Stomach smooth muscle (tissue), 2 donors: ENCODE measurements around the gene RIMS1.

Experiments
- H3K27ac ChIP-seq: one replicate; pipeline ENCODE4 v1.7.0; 2013; ENCODE audit warnings: mild to moderate bottlenecking, low read length, inconsistent platforms
- H3K27me3 ChIP-seq, 2 donors: one replicate each; pipeline ENCODE4 v1.7.0; 2013; ENCODE audit warnings: low read length in 2 of 2; ENCODE audit not compliant: insufficient read depth in 2 of 2, control insufficient read depth in 1 of 2
- H3K36me3 ChIP-seq, 2 donors: one replicate each; pipeline ENCODE4 v1.7.0; 2013; ENCODE audit warnings: low read length in 2 of 2; ENCODE audit not compliant: control insufficient read depth in 2 of 2, insufficient read depth in 2 of 2
- H3K4me1 ChIP-seq: one replicate; pipeline ENCODE4 v1.7.0; 2013; ENCODE audit warnings: low read length; ENCODE audit not compliant: control insufficient read depth, insufficient read depth
- H3K4me3 ChIP-seq, 2 donors: one replicate each; pipeline ENCODE4 v1.7.0; 2013; ENCODE audit warnings: low read length in 2 of 2
- H3K9ac ChIP-seq, 2 donors: one replicate each; pipeline ENCODE4 v1.7.0; 2013; ENCODE audit warnings: low read length in 2 of 2, mild to moderate bottlenecking in 1 of 2
- H3K9me3 ChIP-seq, 2 donors: one replicate each; pipeline ENCODE4 v1.7.0; 2013; ENCODE audit warnings: low read length in 2 of 2; ENCODE audit not compliant: control insufficient read depth in 2 of 2
- donor health status: healthy.
- donor health status: Pancreatic carcinoma.

The RIMS1 gene

DNA sequence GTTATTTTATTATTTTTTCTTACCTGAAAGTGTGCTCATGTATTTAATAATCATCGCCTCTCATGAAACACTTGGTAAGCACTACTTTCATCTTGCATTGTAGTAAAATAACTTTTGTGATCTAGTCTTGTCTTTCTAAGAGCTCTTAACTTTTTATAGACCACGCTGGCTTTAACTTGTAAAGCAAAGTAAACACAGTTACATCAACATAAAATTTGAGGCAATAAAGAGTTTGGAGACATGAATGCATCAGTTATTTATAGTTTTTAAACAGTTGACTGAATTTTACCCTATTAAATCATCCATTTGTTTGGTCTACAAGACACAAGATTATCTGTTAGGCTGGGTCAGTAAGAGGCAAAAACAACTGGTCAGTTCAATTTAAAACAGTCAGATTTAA, 517.1 kb downstream of the RIMS1 start:
- Histone ChIP-seq H3K9ac (no peak overlapping the region), H3K9me3 (no peaks in the 10 kb centered on the region), H3K27ac (no peak overlapping the region), H3K4me1 (no peaks in the 10 kb centered on the region), H3K27me3 (no peaks in the 10 kb centered on the region), H3K4me3 (no peak overlapping the region), H3K36me3 (no peaks in the 10 kb centered on the region)

DNA sequence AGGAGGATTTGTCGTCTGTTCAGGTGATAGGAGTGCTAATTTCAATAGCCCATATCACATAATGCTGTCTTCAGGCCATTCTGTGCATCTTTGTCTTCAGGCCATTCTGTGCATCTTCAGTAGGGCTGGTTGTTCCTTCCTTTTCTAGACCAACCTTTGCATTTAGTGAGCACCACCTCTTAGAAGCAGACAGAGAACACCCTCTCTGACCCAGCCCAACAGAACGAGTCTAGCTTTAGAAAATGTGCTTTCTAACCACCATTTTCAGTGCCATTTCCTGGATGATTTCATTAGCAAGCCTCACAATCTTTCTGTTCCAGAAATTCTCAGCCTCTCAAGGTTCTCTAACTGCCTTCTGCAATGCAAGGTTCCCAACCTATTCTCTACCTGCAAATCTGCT, 520.2 kb downstream of the RIMS1 start:
- no peaks in the 10 kb centered on the region for H3K36me3 ChIP-seq
- H3K4me3 ChIP-seq = no peak overlapping the region
- no peaks in the 10 kb centered on the region for H3K9me3 ChIP-seq

DNA sequence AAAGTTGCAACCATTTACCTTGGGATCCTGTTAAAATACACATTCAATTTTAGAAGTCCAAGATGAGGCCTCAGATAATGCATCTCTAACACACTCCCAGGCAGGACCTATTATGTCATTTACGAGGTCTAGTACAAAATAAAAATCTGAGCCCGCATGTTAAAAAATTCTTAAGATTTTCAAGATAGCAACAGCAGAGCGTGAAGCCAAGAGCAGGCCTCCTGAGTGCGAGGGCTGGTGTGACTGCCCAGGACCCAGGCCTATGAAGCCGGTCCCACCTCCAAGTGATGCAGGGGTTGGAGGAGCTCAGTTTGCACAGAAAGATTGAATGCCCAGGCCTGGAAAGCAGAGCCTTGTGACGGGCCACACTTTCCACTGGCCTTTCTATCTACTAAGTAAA, 524.4 kb downstream of the RIMS1 start:
- H3K9me3 ChIP-seq = no peaks in the 10 kb centered on the region
- H3K4me1 ChIP-seq = peaks cover 3% of the 10 kb centered on the region
- no peak overlapping the region for H3K9ac ChIP-seq
- no peaks in the 10 kb centered on the region for H3K36me3 ChIP-seq
- peaks cover 0 to 6% of the 10 kb centered on the region in 2 donors for H3K27me3 ChIP-seq
- H3K4me3 ChIP-seq = no peak overlapping the region
- H3K27ac ChIP-seq = no peak overlapping the region

More for the DNA sequence above, 520.2 kb downstream of the RIMS1 start:
- no peaks in the 10 kb centered on the region for H3K4me1 ChIP-seq
- H3K27ac ChIP-seq = no peak overlapping the region
- no peaks in the 10 kb centered on the region for H3K27me3 ChIP-seq
- H3K9ac ChIP-seq = no peak overlapping the region

DNA sequence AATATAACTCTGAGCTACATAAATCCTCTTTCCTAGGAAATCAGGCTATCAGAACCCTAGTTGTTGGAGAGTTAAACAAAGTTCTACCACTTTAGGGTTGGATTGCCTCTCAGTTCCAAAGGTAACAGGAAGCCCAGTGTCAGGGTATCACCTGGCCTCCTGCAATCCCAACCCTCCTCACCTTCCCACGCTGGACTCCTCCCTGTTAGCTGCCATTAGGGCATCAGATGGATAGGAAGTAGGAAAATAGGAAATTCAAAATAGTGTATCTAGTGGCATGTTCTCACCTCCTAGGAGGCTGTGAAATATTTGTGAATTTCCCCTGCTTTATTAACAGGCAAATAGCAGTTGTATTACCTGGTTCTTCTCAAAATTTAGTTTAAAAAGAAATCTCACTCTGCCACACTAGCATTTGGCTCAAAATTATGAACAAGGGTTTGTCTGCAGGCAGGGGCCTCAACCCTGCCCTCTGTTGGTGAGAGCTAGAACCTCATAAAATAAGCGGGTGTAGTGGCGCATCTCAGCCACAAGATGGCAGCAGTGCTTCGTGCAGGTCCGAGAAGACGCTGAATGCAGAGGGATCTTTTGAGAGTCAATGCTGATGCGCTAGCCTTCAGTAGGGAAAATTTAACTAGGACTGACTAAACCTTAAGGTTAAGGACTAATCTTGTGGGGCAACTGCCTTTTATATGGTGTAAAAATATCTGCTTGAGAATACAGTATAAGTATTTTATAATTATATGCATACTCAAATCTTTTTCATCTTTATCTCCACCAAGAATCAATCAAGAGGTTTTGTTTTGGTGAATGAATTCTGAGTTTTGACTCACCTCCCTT, 525.7 kb downstream of the RIMS1 start:
- Histone ChIP-seq H3K9ac (no peak overlapping the region), H3K9me3 (no peaks in the 10 kb centered on the region), H3K27me3 (peaks cover 0 to 6% of the 10 kb centered on the region in 2 donors), H3K4me1 (peaks cover 3% of the 10 kb centered on the region), H3K4me3 (no peak overlapping the region), H3K36me3 (no peaks in the 10 kb centered on the region), H3K27ac (no peak overlapping the region)

DNA sequence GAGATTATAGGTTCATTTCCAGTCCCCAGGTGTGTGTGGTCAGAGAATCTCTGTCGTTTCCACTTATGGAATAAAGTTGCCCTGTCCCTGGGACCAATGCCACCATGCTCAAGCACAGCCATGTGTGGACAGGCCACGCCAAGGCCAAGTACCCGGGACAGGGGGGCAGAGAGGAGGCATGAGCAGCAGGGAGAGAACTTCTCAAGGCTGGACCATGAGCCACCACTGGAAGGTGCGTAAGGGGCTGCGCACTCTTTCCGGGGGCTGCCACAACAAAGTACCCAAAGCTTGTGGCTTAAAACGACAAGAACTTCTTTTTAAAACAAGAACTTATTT, 526.3 kb downstream of the RIMS1 start:
- peaks cover 3% of the 10 kb centered on the region for H3K4me1 ChIP-seq
- H3K36me3 ChIP-seq = no peaks in the 10 kb centered on the region
- H3K27ac ChIP-seq = no peak overlapping the region
- H3K4me3 ChIP-seq = no peak overlapping the region
- no peaks in the 10 kb centered on the region for H3K9me3 ChIP-seq
- no peak overlapping the region for H3K9ac ChIP-seq
- H3K27me3 ChIP-seq = peaks cover 0 to 6% of the 10 kb centered on the region in 2 donors

DNA sequence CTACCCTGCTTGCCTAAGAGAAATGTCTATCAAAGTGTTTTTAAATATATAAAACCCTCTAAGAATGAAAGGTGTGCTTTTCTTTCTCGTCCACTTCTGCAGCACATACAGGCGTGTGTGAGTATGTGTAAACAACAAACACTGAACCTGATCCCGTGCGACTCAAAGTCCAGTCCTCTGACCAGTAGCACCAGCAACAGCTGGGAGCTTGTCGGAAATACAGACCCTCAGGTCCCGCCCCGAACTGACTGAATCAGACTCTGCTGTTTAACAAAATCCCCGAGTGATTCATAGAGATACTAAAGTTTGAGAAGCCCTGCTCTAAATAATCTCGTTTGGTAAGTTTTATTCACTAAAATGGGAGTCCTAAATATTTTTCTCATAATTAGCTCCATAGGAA, 527.5 kb downstream of the RIMS1 start:
- Histone ChIP-seq H3K27ac (no peak overlapping the region), H3K27me3 (peaks cover 0 to 6% of the 10 kb centered on the region in 2 donors), H3K9ac (no peak overlapping the region), H3K36me3 (no peaks in the 10 kb centered on the region), H3K4me3 (no peak overlapping the region), H3K9me3 (no peaks in the 10 kb centered on the region), H3K4me1 (peaks cover 5% of the 10 kb centered on the region)

DNA sequence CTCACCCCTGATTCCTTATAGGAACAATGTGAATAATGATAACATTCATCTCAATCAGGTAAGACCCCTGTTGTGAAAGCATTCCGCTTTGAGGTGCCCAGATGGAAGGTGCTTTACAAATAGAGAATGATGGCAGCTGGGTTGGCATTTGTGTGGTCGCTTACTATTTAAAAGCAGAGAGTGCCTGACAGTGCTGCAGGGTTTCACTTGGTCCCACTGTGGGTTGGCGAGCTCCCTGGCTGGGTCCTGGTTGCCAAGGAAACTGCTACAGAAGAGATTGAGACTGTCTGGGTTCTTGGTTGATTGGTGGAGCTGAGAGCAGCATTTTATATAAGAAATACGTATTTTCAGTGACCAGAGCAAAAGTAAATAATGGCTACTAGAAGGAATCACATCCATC, 528.3 kb downstream of the RIMS1 start:
- Histone ChIP-seq H3K27ac (no peak overlapping the region), H3K36me3 (no peaks in the 10 kb centered on the region), H3K4me3 (no peak overlapping the region), H3K9me3 (no peaks in the 10 kb centered on the region), H3K9ac (no peak overlapping the region), H3K4me1 (peaks cover 5% of the 10 kb centered on the region), H3K27me3 (peaks cover 0 to 6% of the 10 kb centered on the region in 2 donors)

DNA sequence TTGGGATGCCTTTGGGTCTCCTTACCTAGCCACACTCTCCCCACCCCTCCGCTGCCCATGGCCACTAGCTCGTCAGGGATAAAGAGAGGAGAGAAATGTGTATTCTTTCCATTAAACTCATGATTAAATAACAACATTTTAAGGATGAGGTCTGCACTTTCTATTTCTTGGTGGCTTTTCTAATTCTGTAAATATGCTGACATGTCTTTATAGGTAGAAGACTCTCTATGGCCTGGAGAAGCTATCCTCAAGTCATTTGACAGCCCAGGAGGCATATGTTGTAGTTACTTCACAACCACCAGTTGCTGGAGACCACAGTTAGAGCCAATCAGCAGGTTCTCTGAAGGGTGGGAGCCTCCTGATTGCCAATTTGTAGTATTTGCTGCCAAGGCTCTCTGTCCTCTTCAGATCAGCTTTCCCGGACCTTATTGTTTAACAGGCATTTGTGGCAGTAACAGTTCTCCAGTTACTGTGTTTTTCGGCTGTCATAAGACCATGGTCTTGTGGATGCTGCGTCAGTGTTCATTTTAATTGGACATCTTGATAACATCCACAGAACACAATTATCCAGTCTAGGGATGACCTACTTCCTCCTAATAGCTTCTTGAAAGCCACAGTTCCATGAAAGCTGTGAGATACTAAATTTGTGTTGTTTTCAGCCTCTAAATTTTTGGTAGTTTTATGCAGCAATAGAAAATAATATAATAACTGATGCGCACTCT, 530.6 kb downstream of the RIMS1 start:
- no peaks in the 10 kb centered on the region for H3K9me3 ChIP-seq
- H3K27ac ChIP-seq = no peak overlapping the region
- H3K4me1 ChIP-seq = peaks cover 5% of the 10 kb centered on the region
- no peaks in the 10 kb centered on the region for H3K36me3 ChIP-seq
- H3K9ac ChIP-seq = no peak overlapping the region
- H3K4me3 ChIP-seq = no peak overlapping the region
- peaks cover 0 to 6% of the 10 kb centered on the region in 2 donors for H3K27me3 ChIP-seq

DNA sequence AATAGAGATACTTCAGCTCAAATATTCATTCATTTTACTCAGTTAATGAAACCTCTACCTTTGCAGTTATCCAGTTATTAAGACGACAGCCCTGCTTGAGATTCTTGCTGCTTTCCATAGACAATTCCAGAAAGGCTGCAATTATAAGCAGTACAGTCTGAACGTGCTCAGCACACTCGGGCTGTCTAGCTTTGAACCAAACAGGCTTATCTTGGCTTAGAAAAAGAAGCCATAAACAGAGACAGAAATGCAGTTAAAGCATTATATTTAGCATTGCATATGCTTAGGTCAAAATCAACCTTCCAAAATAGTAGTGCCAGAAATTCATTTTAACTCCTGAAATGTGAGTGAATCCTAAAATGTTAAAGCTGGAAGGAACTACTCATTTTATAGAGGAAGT, 531.4 kb downstream of the RIMS1 start:
- Histone ChIP-seq H3K4me3 (no peak overlapping the region), H3K4me1 (peaks cover 2% of the 10 kb centered on the region), H3K9ac (no peak overlapping the region), H3K27me3 (peaks cover 0 to 5% of the 10 kb centered on the region in 2 donors), H3K36me3 (no peaks in the 10 kb centered on the region), H3K9me3 (no peaks in the 10 kb centered on the region), H3K27ac (no peak overlapping the region)

DNA sequence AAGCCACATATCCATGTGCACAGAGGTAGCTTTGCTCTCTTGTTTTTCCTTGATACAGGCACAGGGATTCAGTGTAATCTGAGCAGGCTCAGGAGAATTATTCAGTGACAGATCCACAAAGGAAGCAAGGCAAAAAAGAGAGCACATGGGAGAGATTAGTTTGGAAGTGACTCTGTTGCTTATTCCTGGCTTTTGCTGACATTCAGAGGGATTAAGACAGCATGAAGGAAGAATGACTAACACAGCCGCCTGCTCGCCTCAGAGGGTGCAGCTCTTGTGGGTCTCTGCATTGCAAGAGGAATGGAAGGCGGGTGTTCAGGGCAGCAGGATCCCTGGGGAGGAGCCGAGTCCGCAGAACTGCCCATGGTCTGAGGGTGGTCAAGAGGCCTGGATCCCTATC, 532.1 kb downstream of the RIMS1 start:
- peaks cover 2% of the 10 kb centered on the region for H3K4me1 ChIP-seq
- H3K9ac ChIP-seq = no peak overlapping the region
- H3K36me3 ChIP-seq = no peaks in the 10 kb centered on the region
- H3K27ac ChIP-seq = no peak overlapping the region
- no peaks in the 10 kb centered on the region for H3K27me3 ChIP-seq
- no peaks in the 10 kb centered on the region for H3K9me3 ChIP-seq
- H3K4me3 ChIP-seq = no peak overlapping the region

DNA sequence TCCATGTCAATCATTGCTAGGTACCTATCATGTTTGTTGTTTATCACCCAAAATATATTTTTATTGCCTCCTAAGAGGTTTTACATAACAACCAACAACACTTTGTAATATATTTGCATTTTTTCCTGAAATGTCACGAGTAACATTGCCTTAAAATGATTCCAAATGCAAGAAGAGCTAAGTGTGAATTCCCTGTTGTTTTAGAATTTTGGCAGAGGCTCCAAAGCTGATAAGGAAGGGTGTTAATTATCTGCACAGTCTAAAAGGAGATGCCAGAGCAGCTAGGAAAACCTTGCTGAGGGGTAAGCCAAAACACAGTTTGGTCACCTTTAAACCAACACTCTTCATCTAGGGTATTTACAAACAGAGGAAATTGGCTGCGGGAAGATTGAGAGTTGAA, 533.6 kb downstream of the RIMS1 start:
- H3K36me3 ChIP-seq = no peaks in the 10 kb centered on the region
- no peak overlapping the region for H3K27ac ChIP-seq
- H3K9ac ChIP-seq = no peak overlapping the region
- H3K4me1 ChIP-seq = peaks cover 2% of the 10 kb centered on the region
- no peaks in the 10 kb centered on the region for H3K9me3 ChIP-seq
- H3K4me3 ChIP-seq = no peak overlapping the region
- no peaks in the 10 kb centered on the region for H3K27me3 ChIP-seq
